HEK293 (cell line): Measurements from ENCODE around the gene SLC1A1.

Experiments
- CTCF ChIA-PET: fragments of 350-600 bp; formaldehyde crosslinking; extraction: SDS; loops from one replicate; lab custom pipeline; 2021; ENCODE audit warnings: antibody characterized with exemption; lab: Yijun Ruan, JAX
- POLR2A ChIA-PET: fragments of 300-600 bp; formaldehyde crosslinking; extraction: SDS; loops from one replicate; lab custom pipeline; 2020; ENCODE audit warnings: antibody characterized with exemption, inconsistent platforms; lab: Yijun Ruan, JAX
- H3K27ac ChIP-seq: fragments of 200-500 bp; sonication (Bioruptor generic); 2 replicates; pipeline ENCODE4 v1.5.1; 2014; ENCODE audit warnings: low read depth, low read length, control low read depth, inconsistent platforms; ENCODE audit errors: extremely low read depth
- H3K36me3 ChIP-seq, 2 experiments: fragments of 200-500 bp in 1 of 2; sonication (Bioruptor generic) in 1 of 2; 1 replicate in 1 of 2; 2 replicates in 1 of 2; pipeline ENCODE4 v1.5.1; 2014 to 2017; ENCODE audit warnings: inconsistent platforms in 2 of 2, low read length in 2 of 2; ENCODE audit not compliant: control insufficient read depth in 2 of 2, insufficient read depth in 1 of 2
- H3K4me1 ChIP-seq: fragments of 200-500 bp; sonication (Bioruptor generic); 2 replicates; pipeline ENCODE4 v1.5.1; 2014; ENCODE audit warnings: mild to moderate bottlenecking, low read length, inconsistent platforms; ENCODE audit not compliant: control insufficient read depth, insufficient read depth
- H3K4me3 ChIP-seq: 2 replicates; pipeline ENCODE4 v1.5.1; 2011; ENCODE audit warnings: low read depth, mild to moderate bottlenecking, control low read depth, low read length, moderate library complexity
- H3K9me3 ChIP-seq: fragments of 200-500 bp; sonication (Bioruptor generic); 2 replicates; pipeline ENCODE4 v1.5.1; 2014; ENCODE audit warnings: low read depth, low read length, inconsistent platforms; ENCODE audit not compliant: control insufficient read depth, insufficient read depth
- BCL11B ChIP-seq: fragments of 450-650 bp; formaldehyde crosslinking; IDR thresholded peaks from 2 replicates; pipeline ENCODE4 v1.5.1; 2016; ENCODE audit warnings: low read depth, missing biosample characterization, missing genetic modification characterization
- GFI1B ChIP-seq: fragments of 450-650 bp; formaldehyde crosslinking; IDR thresholded peaks from 2 replicates; pipeline ENCODE4 v1.5.1; 2016; ENCODE audit warnings: missing biosample characterization, missing genetic modification characterization
- ZNF174 ChIP-seq: fragments of 450-650 bp; formaldehyde crosslinking; IDR thresholded peaks from 2 replicates; pipeline ENCODE4 v1.5.0; 2017; ENCODE audit warnings: missing biosample characterization, mild to moderate bottlenecking, missing genetic modification characterization
- ZNF19 ChIP-seq: fragments of 450-650 bp; formaldehyde crosslinking; IDR thresholded peaks from 2 replicates; pipeline ENCODE4; 2016; ENCODE audit warnings: missing biosample characterization, missing genetic modification characterization, low read depth
- ZNF23 ChIP-seq: fragments of 450-650 bp; formaldehyde crosslinking; IDR thresholded peaks from 2 replicates; pipeline ENCODE4 v1.5.1; 2016; ENCODE audit warnings: missing biosample characterization, missing genetic modification characterization, borderline replicate concordance
- ZNF292 ChIP-seq: fragments of 450-650 bp; formaldehyde crosslinking; IDR thresholded peaks from 2 replicates; pipeline ENCODE4 v1.5.1; 2016; ENCODE audit warnings: low read depth, missing biosample characterization, missing genetic modification characterization, borderline replicate concordance
- ZNF37A ChIP-seq: fragments of 450-650 bp; IDR thresholded peaks from 2 replicates; pipeline ENCODE4 v1.5.1; 2018; ENCODE audit warnings: missing biosample characterization, missing genetic modification characterization
- ZNF391 ChIP-seq: fragments of 450-650 bp; formaldehyde crosslinking; IDR thresholded peaks from 2 replicates; pipeline ENCODE4 v1.5.1; 2016; ENCODE audit warnings: low read depth, missing biosample characterization, missing genetic modification characterization, borderline replicate concordance
- ZNF404 ChIP-seq: fragments of 450-650 bp; formaldehyde crosslinking; IDR thresholded peaks from 2 replicates; pipeline ENCODE4 v1.5.1; 2017; ENCODE audit warnings: missing biosample characterization, missing genetic modification characterization
- ZNF416 ChIP-seq: fragments of 450-650 bp; formaldehyde crosslinking; IDR thresholded peaks from 2 replicates; pipeline ENCODE4 v1.5.1; 2016; ENCODE audit warnings: missing biosample characterization, missing genetic modification characterization
- ZNF48 ChIP-seq: fragments of 450-650 bp; formaldehyde crosslinking; IDR thresholded peaks from 2 replicates; pipeline ENCODE4 v1.5.1; 2016; ENCODE audit warnings: missing biosample characterization, missing genetic modification characterization
- ZNF544 ChIP-seq: fragments of 450-650 bp; formaldehyde crosslinking; IDR thresholded peaks from 2 replicates; pipeline ENCODE4 v1.5.0; 2017; ENCODE audit warnings: missing biosample characterization, missing genetic modification characterization
- ZNF777 ChIP-seq: fragments of 450-650 bp; formaldehyde crosslinking; IDR thresholded peaks from 2 replicates; pipeline ENCODE4 v1.5.1; 2017; ENCODE audit warnings: missing biosample characterization, missing genetic modification characterization, borderline replicate concordance
- TF ChIP-seq, protein P1 (sequence below): fragments of 450-650 bp; formaldehyde crosslinking; IDR thresholded peaks from 2 replicates; pipeline ENCODE4 v1.5.1; 2016; ENCODE audit warnings: missing biosample characterization, missing genetic modification characterization
- TF ChIP-seq, protein P2 (sequence below): fragments of 450-650 bp; formaldehyde crosslinking; optimal IDR thresholded peaks from 2 replicates; pipeline ENCODE3; 2016; ENCODE audit warnings: missing biosample characterization, mild to moderate bottlenecking, missing genetic modification characterization
- TF ChIP-seq, protein P3 (sequence below): fragments of 450-650 bp; formaldehyde crosslinking; IDR thresholded peaks from 2 replicates; pipeline ENCODE4 v1.5.1; 2016; ENCODE audit warnings: missing biosample characterization, missing genetic modification characterization
- TF ChIP-seq, protein P4 (sequence below): fragments of 450-650 bp; formaldehyde crosslinking; IDR thresholded peaks from 2 replicates; pipeline ENCODE4 v1.5.1; 2017; ENCODE audit warnings: missing biosample characterization, missing genetic modification characterization
- TF ChIP-seq, protein P5 (sequence below): fragments of 450-650 bp; formaldehyde crosslinking; IDR thresholded peaks from 2 replicates; pipeline ENCODE4 v1.5.1; 2016; ENCODE audit warnings: missing biosample characterization, missing genetic modification characterization
- TF ChIP-seq, protein P6 (sequence below): fragments of 450-650 bp; IDR thresholded peaks from 2 replicates; pipeline ENCODE4 v1.5.1; 2018; ENCODE audit warnings: missing biosample characterization, missing genetic modification characterization
- TF ChIP-seq, protein P7 (sequence below): fragments of 450-650 bp; formaldehyde crosslinking; IDR thresholded peaks from 2 replicates; pipeline ENCODE4 v1.5.1; 2016; ENCODE audit warnings: missing biosample characterization, missing genetic modification characterization

SLC1A1 gene

DNA sequence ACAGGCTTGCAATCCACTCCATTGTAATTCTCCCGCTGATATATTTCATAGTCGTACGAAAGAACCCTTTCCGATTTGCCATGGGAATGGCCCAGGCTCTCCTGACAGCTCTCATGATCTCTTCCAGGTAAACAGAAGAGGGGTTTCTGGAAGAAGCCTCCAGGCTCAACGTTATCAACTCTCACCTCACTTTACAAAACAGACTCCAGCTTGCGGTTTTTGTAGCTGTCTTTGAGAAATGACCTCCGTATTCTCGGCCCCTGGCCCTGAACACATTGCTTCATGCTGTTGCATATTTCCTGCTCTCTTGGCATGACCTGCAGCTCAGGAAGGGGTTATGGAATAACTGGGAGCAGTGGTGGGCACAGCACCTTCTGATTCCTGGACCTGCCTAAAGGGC lies 85.7 kb downstream of the SLC1A1 start:
- Histone ChIP-seq H3K27ac (no peak overlapping the region), H3K36me3 (peaks cover 0 to 10% of the 10 kb centered on the region in 2 experiments; a peak in 1 of 3 replicates), H3K4me3 (no peak overlapping the region), H3K9me3 (no peaks in the 10 kb centered on the region), H3K4me1 (peaks cover 5% of the 10 kb centered on the region; the same call in 1 of the 2 replicates)
- TF ChIP-seq, protein P1, sequence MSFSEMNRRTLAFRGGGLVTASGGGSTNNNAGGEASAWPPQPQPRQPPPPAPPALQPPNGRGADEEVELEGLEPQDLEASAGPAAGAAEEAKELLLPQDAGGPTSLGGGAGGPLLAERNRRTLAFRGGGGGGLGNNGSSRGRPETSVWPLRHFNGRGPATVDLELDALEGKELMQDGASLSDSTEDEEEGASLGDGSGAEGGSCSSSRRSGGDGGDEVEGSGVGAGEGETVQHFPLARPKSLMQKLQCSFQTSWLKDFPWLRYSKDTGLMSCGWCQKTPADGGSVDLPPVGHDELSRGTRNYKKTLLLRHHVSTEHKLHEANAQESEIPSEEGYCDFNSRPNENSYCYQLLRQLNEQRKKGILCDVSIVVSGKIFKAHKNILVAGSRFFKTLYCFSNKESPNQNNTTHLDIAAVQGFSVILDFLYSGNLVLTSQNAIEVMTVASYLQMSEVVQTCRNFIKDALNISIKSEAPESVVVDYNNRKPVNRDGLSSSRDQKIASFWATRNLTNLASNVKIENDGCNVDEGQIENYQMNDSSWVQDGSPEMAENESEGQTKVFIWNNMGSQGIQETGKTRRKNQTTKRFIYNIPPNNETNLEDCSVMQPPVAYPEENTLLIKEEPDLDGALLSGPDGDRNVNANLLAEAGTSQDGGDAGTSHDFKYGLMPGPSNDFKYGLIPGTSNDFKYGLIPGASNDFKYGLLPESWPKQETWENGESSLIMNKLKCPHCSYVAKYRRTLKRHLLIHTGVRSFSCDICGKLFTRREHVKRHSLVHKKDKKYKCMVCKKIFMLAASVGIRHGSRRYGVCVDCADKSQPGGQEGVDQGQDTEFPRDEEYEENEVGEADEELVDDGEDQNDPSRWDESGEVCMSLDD (tag by site-specific recombination), result no peak
- TF ChIP-seq ZNF416 (no peak), ZNF23 (no peak), ZNF174 (tag by site-specific recombination) (no peak), ZNF404 (tag by site-specific recombination) (no peak)
- TF ChIP-seq, protein P2, sequence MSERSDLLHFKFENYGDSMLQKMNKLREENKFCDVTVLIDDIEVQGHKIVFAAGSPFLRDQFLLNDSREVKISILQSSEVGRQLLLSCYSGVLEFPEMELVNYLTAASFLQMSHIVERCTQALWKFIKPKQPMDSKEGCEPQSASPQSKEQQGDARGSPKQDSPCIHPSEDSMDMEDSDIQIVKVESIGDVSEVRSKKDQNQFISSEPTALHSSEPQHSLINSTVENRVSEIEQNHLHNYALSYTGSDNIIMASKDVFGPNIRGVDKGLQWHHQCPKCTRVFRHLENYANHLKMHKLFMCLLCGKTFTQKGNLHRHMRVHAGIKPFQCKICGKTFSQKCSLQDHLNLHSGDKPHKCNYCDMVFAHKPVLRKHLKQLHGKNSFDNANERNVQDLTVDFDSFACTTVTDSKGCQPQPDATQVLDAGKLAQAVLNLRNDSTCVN, result no peak
- CTCF ChIA-PET, result no interaction called here
- POLR2A ChIA-PET, result no interaction called here

DNA sequence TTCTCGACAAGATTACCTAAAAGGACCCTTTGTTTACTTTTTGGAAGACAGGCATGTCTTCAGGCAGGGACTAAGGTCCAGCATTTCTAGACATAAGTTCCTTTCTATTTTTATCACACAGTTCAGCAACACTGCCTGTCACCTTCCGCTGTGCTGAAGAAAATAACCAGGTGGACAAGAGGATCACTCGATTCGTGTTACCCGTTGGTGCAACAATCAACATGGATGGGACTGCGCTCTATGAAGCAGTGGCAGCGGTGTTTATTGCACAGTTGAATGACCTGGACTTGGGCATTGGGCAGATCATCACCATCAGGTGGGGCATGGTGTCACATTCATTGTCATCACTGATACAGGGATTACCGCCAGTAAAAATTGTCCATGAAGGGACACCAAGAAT lies 86.2 kb downstream of the SLC1A1 start:
- Histone ChIP-seq H3K9me3 (no peaks in the 10 kb centered on the region), H3K4me1 (peaks cover 5% of the 10 kb centered on the region; the same call in 1 of the 2 replicates), H3K36me3 (peaks cover 0 to 10% of the 10 kb centered on the region in 2 experiments; a peak in 1 of 3 replicates), H3K27ac (no peak overlapping the region), H3K4me3 (no peak overlapping the region)
- CTCF ChIA-PET, result no interaction called here
- POLR2A ChIA-PET, result no interaction called here
- TF ChIP-seq GFI1B (tag by site-specific recombination) (no peak), BCL11B (tag by site-specific recombination) (no peak), ZNF48 (no peak), ZNF37A (tag by site-specific recombination) (no peak), ZNF391 (tag by site-specific recombination) (no peak), ZNF19 (tag by site-specific recombination) (no peak), ZNF544 (no peak), ZNF777 (tag by site-specific recombination) (no peak), ZNF292 (tag by site-specific recombination) (no peak)
- TF ChIP-seq, protein P3, sequence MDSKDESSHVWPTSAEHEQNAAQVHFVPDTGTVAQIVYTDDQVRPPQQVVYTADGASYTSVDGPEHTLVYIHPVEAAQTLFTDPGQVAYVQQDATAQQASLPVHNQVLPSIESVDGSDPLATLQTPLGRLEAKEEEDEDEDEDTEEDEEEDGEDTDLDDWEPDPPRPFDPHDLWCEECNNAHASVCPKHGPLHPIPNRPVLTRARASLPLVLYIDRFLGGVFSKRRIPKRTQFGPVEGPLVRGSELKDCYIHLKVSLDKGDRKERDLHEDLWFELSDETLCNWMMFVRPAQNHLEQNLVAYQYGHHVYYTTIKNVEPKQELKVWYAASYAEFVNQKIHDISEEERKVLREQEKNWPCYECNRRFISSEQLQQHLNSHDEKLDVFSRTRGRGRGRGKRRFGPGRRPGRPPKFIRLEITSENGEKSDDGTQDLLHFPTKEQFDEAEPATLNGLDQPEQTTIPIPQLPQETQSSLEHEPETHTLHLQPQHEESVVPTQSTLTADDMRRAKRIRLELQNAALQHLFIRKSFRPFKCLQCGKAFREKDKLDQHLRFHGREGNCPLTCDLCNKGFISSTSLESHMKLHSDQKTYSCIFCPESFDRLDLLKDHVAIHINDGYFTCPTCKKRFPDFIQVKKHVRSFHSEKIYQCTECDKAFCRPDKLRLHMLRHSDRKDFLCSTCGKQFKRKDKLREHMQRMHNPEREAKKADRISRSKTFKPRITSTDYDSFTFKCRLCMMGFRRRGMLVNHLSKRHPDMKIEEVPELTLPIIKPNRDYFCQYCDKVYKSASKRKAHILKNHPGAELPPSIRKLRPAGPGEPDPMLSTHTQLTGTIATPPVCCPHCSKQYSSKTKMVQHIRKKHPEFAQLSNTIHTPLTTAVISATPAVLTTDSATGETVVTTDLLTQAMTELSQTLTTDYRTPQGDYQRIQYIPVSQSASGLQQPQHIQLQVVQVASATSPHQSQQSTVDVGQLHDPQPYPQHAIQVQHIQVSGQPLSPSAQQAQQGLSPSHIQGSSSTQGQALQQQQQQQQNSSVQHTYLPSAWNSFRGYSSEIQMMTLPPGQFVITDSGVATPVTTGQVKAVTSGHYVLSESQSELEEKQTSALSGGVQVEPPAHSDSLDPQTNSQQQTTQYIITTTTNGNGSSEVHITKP, result no peak
- TF ChIP-seq, protein P4, sequence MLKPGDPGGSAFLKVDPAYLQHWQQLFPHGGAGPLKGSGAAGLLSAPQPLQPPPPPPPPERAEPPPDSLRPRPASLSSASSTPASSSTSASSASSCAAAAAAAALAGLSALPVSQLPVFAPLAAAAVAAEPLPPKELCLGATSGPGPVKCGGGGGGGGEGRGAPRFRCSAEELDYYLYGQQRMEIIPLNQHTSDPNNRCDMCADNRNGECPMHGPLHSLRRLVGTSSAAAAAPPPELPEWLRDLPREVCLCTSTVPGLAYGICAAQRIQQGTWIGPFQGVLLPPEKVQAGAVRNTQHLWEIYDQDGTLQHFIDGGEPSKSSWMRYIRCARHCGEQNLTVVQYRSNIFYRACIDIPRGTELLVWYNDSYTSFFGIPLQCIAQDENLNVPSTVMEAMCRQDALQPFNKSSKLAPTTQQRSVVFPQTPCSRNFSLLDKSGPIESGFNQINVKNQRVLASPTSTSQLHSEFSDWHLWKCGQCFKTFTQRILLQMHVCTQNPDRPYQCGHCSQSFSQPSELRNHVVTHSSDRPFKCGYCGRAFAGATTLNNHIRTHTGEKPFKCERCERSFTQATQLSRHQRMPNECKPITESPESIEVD, result no peak
- TF ChIP-seq, protein P5, sequence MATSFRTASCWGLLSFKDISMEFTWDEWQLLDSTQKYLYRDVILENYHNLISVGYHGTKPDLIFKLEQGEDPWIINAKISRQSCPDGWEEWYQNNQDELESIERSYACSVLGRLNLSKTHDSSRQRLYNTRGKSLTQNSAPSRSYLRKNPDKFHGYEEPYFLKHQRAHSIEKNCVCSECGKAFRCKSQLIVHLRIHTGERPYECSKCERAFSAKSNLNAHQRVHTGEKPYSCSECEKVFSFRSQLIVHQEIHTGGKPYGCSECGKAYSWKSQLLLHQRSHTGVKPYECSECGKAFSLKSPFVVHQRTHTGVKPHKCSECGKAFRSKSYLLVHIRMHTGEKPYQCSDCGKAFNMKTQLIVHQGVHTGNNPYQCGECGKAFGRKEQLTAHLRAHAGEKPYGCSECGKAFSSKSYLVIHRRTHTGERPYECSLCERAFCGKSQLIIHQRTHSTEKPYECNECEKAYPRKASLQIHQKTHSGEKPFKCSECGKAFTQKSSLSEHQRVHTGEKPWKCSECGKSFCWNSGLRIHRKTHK (tag by site-specific recombination), result no peak
- TF ChIP-seq, protein P6, sequence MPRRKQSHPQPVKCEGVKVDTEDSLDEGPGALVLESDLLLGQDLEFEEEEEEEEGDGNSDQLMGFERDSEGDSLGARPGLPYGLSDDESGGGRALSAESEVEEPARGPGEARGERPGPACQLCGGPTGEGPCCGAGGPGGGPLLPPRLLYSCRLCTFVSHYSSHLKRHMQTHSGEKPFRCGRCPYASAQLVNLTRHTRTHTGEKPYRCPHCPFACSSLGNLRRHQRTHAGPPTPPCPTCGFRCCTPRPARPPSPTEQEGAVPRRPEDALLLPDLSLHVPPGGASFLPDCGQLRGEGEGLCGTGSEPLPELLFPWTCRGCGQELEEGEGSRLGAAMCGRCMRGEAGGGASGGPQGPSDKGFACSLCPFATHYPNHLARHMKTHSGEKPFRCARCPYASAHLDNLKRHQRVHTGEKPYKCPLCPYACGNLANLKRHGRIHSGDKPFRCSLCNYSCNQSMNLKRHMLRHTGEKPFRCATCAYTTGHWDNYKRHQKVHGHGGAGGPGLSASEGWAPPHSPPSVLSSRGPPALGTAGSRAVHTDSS (tag by site-specific recombination), result no peak
- TF ChIP-seq, protein P7, sequence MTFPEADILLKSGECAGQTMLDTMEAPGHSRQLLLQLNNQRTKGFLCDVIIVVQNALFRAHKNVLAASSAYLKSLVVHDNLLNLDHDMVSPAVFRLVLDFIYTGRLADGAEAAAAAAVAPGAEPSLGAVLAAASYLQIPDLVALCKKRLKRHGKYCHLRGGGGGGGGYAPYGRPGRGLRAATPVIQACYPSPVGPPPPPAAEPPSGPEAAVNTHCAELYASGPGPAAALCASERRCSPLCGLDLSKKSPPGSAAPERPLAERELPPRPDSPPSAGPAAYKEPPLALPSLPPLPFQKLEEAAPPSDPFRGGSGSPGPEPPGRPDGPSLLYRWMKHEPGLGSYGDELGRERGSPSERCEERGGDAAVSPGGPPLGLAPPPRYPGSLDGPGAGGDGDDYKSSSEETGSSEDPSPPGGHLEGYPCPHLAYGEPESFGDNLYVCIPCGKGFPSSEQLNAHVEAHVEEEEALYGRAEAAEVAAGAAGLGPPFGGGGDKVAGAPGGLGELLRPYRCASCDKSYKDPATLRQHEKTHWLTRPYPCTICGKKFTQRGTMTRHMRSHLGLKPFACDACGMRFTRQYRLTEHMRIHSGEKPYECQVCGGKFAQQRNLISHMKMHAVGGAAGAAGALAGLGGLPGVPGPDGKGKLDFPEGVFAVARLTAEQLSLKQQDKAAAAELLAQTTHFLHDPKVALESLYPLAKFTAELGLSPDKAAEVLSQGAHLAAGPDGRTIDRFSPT (tag by site-specific recombination), result no peak
